Measurements from ENCODE around the gene NSUN7.
A peak's percentile ranks its signal among the peaks of the same experiment; 100 is the strongest.

The NSUN7 gene

GRCh38 chr4:40822420-40823166 is 72.8 kb downstream of the NSUN7 start:
- DNase-seq: no peak

GRCh38 chr4:40825014-40825838 is 75.5 kb downstream of the NSUN7 start:
- no peak for DNase-seq

GRCh38 chr4:40826821-40827220 is 77.1 kb downstream of the NSUN7 start:
- DNase-seq: no peak

GRCh38 chr4:40827758-40828157 is 78.0 kb downstream of the NSUN7 start:
- DNase-seq: peak; percentile 9

- DNase-seq: no peak
Measured at GRCh38 chr4:40828661-40829060, 78.9 kb downstream of the NSUN7 start.

GRCh38 chr4:40829586-40829985 is 79.8 kb downstream of the NSUN7 start:
- DNase-seq: no peak

- DNase-seq: no peak
Measured at GRCh38 chr4:40831146-40831907, 81.6 kb downstream of the NSUN7 start.

GRCh38 chr4:40832175-40832574 is 82.4 kb downstream of the NSUN7 start:
- DNase-seq: no peak

- no peak for DNase-seq
Measured at GRCh38 chr4:40833212-40833611, 83.5 kb downstream of the NSUN7 start.

GRCh38 chr4:40837094-40837870 is 87.5 kb downstream of the NSUN7 start:
- DNase-seq: no peak

- DNase-seq: no peak
Measured at GRCh38 chr4:40838742-40839141, 89.0 kb downstream of the NSUN7 start.

- no peak for DNase-seq
Measured at GRCh38 chr4:40840255-40840984, 90.7 kb downstream of the NSUN7 start.

GRCh38 chr4:40840985-40841571 is 91.3 kb downstream of the NSUN7 start:
- DNase-seq: peak; percentile 91

- no peak for DNase-seq
Measured at GRCh38 chr4:40842318-40842717, 92.6 kb downstream of the NSUN7 start.

GRCh38 chr4:40842725-40843423 is 93.1 kb downstream of the NSUN7 start:
- DNase-seq: no peak

GRCh38 chr4:40843696-40844095 is 93.9 kb downstream of the NSUN7 start:
- peak; percentile 38 for DNase-seq

- DNase-seq: no peak
Measured at GRCh38 chr4:40844261-40844660, 94.5 kb downstream of the NSUN7 start.

GRCh38 chr4:40845154-40845835 is 95.5 kb downstream of the NSUN7 start:
- DNase-seq: no peak

- no peak for DNase-seq
Measured at GRCh38 chr4:40846532-40846931, 96.8 kb downstream of the NSUN7 start.

- no peak for DNase-seq
Measured at GRCh38 chr4:40848251-40848650, 98.5 kb downstream of the NSUN7 start.

Measured in stimulated activated CD4-positive, alpha-beta T cell treated with anti-CD3 and anti-CD28 coated beads, Interleukin-15, amount 100 ng/mL, for 24 hours (primary cell).